GM19468 (cell line): Measurements from ENCODE around the gene MAT2B.

Experiments
- ATAC-seq: cut with Tn5 transposase; IDR thresholded peaks from one replicate; pipeline ENCODE4 v1.9.1; 2021; ENCODE audit warnings: mild to moderate bottlenecking, moderate library complexity, moderate number of reproducible peaks; ENCODE audit not compliant: unreplicated experiment; ENCODE audit errors: extremely low read depth

The MAT2B gene

GRCh38 chr5:163505368-163506094 is at the start of gene MAT2B:
Gene MAT2B (plus strand): TSS chr5:163505619. CDS start chr5:163505687, 68 bp downstream.
- peak; percentile 90 for ATAC-seq

- no peak for ATAC-seq
These were observed 49.3 kb upstream of the MAT2B start for GRCh38 chr5:163456029-163456589.

GRCh38 chr5:163456840-163457239 is 48.6 kb upstream of the MAT2B start:
- ATAC-seq, result no peak

GRCh38 chr5:163458778-163459385 is 46.5 kb upstream of the MAT2B start:
- ATAC-seq, result no peak

GRCh38 chr5:163459462-163459818 is 46.0 kb upstream of the MAT2B start:
- no peak for ATAC-seq

- peak; percentile 77 for ATAC-seq
These were observed 45.4 kb upstream of the MAT2B start, which contains the start of gene NUDCD2 for GRCh38 chr5:163459819-163460561. Gene NUDCD2 (minus strand): TSS chr5:163460102. CDS start chr5:163460050, 52 bp downstream.

- no peak for ATAC-seq
These were observed 44.8 kb upstream of the MAT2B start, which contains the start of gene HMMR for GRCh38 chr5:163460562-163461171. Gene HMMR (plus strand): TSS chr5:163460632. CDS start chr5:163460693, 61 bp downstream.

GRCh38 chr5:163463063-163463435 is 42.4 kb upstream of the MAT2B start:
- ATAC-seq, result no peak

- no peak for ATAC-seq
These were observed 37.7 kb upstream of the MAT2B start for GRCh38 chr5:163467682-163468081.

- ATAC-seq, result no peak
These were observed 31.7 kb upstream of the MAT2B start for GRCh38 chr5:163473635-163474243.

GRCh38 chr5:163475411-163475810 is 30.0 kb upstream of the MAT2B start:
- no peak for ATAC-seq

- ATAC-seq, result no peak
These were observed 27.1 kb upstream of the MAT2B start for GRCh38 chr5:163478126-163478981.

GRCh38 chr5:163478982-163479271 is 26.5 kb upstream of the MAT2B start:
- no peak for ATAC-seq

- ATAC-seq, result no peak
These were observed 16.2 kb upstream of the MAT2B start for GRCh38 chr5:163489055-163489744.

- ATAC-seq, result no peak
These were observed 15.7 kb upstream of the MAT2B start for GRCh38 chr5:163489745-163490075.

GRCh38 chr5:163496286-163496685 is 9.1 kb upstream of the MAT2B start:
- no peak for ATAC-seq

- ATAC-seq, result no peak
These were observed 8.1 kb upstream of the MAT2B start for GRCh38 chr5:163497315-163497714.

- no peak for ATAC-seq
These were observed 6.5 kb upstream of the MAT2B start for GRCh38 chr5:163498886-163499285.

GRCh38 chr5:163502521-163502920 is 2.9 kb upstream of the MAT2B start:
- ATAC-seq, result no peak
